ENCODE measurements around the gene MAPKAPK3.

Gene MAPKAPK3

GRCh38 chr3:50672656-50673055 is 55.7 kb downstream of the MAPKAPK3 start:
- Histone ChIP-seq H3K4me3 (IDR thresholded peaks at IDR 0.05; ENCODE audit: insufficient read depth, low read depth, low read length) (no peak overlapping the region), H3K36me3 (ENCODE audit: insufficient read depth) (no peaks in the 10 kb centered on the region), H4K20me1 (ENCODE audit: insufficient read depth) (no peaks in the 10 kb centered on the region), H3K9ac (no peak overlapping the region), H3K27me3 (ENCODE audit: insufficient read depth, low read depth) (peaks cover 9% of the 10 kb centered on the region; the same call in 1 of the 2 replicates), H3K27ac (no peak overlapping the region), H3K79me2 (ENCODE audit: insufficient read depth, low read depth) (no peaks in the 10 kb centered on the region), H3K4me1 (ENCODE audit: low read depth, poor library complexity, severe bottlenecking) (peaks cover 6% of the 10 kb centered on the region), H2AFZ (ENCODE audit: low read depth) (no peak overlapping the region), H3K4me2 (no peak overlapping the region)
- no peak for TF ChIP-seq CTCF (conservative IDR thresholded peaks at IDR 0.05; ENCODE audit: low read depth, low read length)

GRCh38 chr3:50673931-50674330 is 57.0 kb downstream of the MAPKAPK3 start:
- H3K4me1 ChIP-seq (ENCODE audit: low read depth, poor library complexity, severe bottlenecking) = peaks cover 6% of the 10 kb centered on the region
- no peak overlapping the region for H3K27ac ChIP-seq
- no peaks in the 10 kb centered on the region for H3K79me2 ChIP-seq (ENCODE audit: insufficient read depth, low read depth)
- H3K9ac ChIP-seq = no peak overlapping the region
- H3K4me3 ChIP-seq (IDR thresholded peaks at IDR 0.05; ENCODE audit: insufficient read depth, low read depth, low read length) = no peak overlapping the region
- peaks cover 9% of the 10 kb centered on the region; the same call in 1 of the 2 replicates for H3K27me3 ChIP-seq (ENCODE audit: insufficient read depth, low read depth)
- no peak for TF ChIP-seq CTCF (conservative IDR thresholded peaks at IDR 0.05; ENCODE audit: low read depth, low read length)
- H3K36me3 ChIP-seq (ENCODE audit: insufficient read depth) = no peaks in the 10 kb centered on the region
- H2AFZ ChIP-seq (ENCODE audit: low read depth) = no peak overlapping the region
- no peak overlapping the region for H3K4me2 ChIP-seq
- H4K20me1 ChIP-seq (ENCODE audit: insufficient read depth) = no peaks in the 10 kb centered on the region

- H3K79me2 ChIP-seq (ENCODE audit: insufficient read depth, low read depth) = no peaks in the 10 kb centered on the region
- peaks cover 9% of the 10 kb centered on the region; the same call in 1 of the 2 replicates for H3K27me3 ChIP-seq (ENCODE audit: insufficient read depth, low read depth)
- H3K36me3 ChIP-seq (ENCODE audit: insufficient read depth) = no peaks in the 10 kb centered on the region
- H2AFZ ChIP-seq (ENCODE audit: low read depth) = peak within 1 kb of the TSS; percentile 57
- H3K4me3 ChIP-seq (IDR thresholded peaks at IDR 0.05; ENCODE audit: insufficient read depth, low read depth, low read length) = no peak within 1 kb of the TSS
- peaks cover 6% of the 10 kb centered on the region for H3K4me1 ChIP-seq (ENCODE audit: low read depth, poor library complexity, severe bottlenecking)
- H3K27ac ChIP-seq = no peak within 1 kb of the TSS
- peak within 1 kb of the TSS; percentile 52 for H3K4me2 ChIP-seq
- no peak for TF ChIP-seq CTCF (conservative IDR thresholded peaks at IDR 0.05; ENCODE audit: low read depth, low read length)
- H4K20me1 ChIP-seq (ENCODE audit: insufficient read depth) = no peaks in the 10 kb centered on the region
- H3K9ac ChIP-seq = no peak within 1 kb of the TSS; the same call in 1 of the 2 replicates
Observed at GRCh38 chr3:50674349-50675178, 57.6 kb downstream of the MAPKAPK3 start, which contains the start of gene DOCK3. TSS of gene DOCK3 (plus strand) at chr3:50674927. CDS start at chr3:50675264, 337 bp downstream.

GRCh38 chr3:50675179-50676030 is 58.5 kb downstream of the MAPKAPK3 start:
- Histone ChIP-seq H2AFZ (ENCODE audit: low read depth) (peak overlapping the region; percentile 22; the same call in 1 of the 2 replicates), H3K36me3 (ENCODE audit: insufficient read depth) (no peaks in the 10 kb centered on the region), H3K4me3 (IDR thresholded peaks at IDR 0.05; ENCODE audit: insufficient read depth, low read depth, low read length) (no peak overlapping the region), H3K27me3 (ENCODE audit: insufficient read depth, low read depth) (peaks cover 9% of the 10 kb centered on the region; the same call in 1 of the 2 replicates), H4K20me1 (ENCODE audit: insufficient read depth) (no peaks in the 10 kb centered on the region), H3K9ac (no peak overlapping the region; the same call in 1 of the 2 replicates), H3K4me1 (ENCODE audit: low read depth, poor library complexity, severe bottlenecking) (peaks cover 6% of the 10 kb centered on the region), H3K4me2 (peak overlapping the region; percentile 52), H3K27ac (no peak overlapping the region), H3K79me2 (ENCODE audit: insufficient read depth, low read depth) (no peaks in the 10 kb centered on the region)
- peak; percentile 52; the same call in 1 of the 2 replicates for TF ChIP-seq CTCF (conservative IDR thresholded peaks at IDR 0.05; ENCODE audit: low read depth, low read length)

Data from KMS-11 (cell line).